ENCODE data around the gene RTEL1.
A peak's percentile ranks its signal among the peaks of the same experiment; 100 is the strongest.

The RTEL1 gene

DNA sequence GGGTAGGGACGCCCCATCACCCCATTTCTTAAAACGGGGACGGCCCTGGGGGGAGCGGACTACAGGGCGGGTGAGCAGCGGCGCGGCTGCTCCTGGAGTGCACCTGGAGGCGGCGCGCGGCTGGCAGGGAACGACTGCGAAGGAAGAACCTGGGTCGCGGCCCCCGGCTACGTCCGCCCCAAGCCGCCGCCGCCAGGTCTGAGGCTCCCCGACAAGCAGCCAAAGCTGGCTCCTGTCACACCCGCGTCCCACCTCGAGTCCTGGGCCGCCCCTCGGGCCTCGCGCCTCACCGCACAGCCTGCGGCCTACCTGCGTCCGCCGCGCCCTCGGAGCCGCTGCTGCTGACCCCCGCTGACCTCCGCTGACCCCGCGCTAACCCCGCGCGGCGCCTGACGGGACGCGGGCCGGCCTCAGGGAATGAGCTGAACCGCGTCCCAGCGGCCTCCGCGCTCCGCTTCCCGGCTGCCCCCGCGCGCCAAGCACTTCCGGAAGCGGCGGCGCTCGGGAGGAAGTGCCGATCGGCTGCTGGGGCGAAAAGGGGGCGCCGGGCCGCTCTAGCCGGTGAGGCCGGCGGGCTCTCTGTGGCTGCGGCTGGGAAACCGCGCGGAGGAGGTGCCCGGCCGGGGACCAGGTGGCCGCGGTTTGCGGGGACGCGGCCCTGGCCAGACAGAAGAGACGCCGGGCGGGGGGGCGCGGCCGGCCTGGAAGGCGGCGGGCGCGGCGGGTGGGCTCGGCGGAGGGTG is 49.6 kb downstream of the RTEL1 start, which contains the start of the genes ARFRP1 and ZGPAT:
ARFRP1 (minus strand) TSS at position 419 of the 743 bp plus-strand sequence. CDS start 885 bp downstream, outside the sequence.
ZGPAT (plus strand) TSS at position 482 of the 743 bp plus-strand sequence. CDS start 542 bp downstream, outside the sequence.
- Histone ChIP-seq H3K9me3 (ENCODE audit: insufficient read depth, low read length) (no peaks in the 10 kb centered on the region), H3K9ac (ENCODE audit: low read length) (peak within 1 kb of the TSS; percentile 80), H3K36me3 (replicated peaks; ENCODE audit: low read depth, low read length) (peaks cover 53% of the 10 kb centered on the region), H3K4me3 (ENCODE audit: low read length) (peak within 1 kb of the TSS; percentile 85), H3K4me2 (ENCODE audit: low read length) (peak within 1 kb of the TSS; percentile 93), H3K27ac (ENCODE audit: low read length) (peak within 1 kb of the TSS; percentile 59), H4K20me1 (ENCODE audit: insufficient read depth, low read length) (0 out of 2 replicates have a peak, but pooled peaks cover 4% of the 10 kb centered on the region), H2AFZ (ENCODE audit: low read depth, low read length) (no peak within 1 kb of the TSS), H3K27me3 (ENCODE audit: low read depth, low read length) (no peaks in the 10 kb centered on the region), H3K79me2 (ENCODE audit: low read length) (peaks cover 68% of the 10 kb centered on the region), H3K4me1 (ENCODE audit: low read length) (peaks cover 17% of the 10 kb centered on the region)
- TF ChIP-seq, protein P1, sequence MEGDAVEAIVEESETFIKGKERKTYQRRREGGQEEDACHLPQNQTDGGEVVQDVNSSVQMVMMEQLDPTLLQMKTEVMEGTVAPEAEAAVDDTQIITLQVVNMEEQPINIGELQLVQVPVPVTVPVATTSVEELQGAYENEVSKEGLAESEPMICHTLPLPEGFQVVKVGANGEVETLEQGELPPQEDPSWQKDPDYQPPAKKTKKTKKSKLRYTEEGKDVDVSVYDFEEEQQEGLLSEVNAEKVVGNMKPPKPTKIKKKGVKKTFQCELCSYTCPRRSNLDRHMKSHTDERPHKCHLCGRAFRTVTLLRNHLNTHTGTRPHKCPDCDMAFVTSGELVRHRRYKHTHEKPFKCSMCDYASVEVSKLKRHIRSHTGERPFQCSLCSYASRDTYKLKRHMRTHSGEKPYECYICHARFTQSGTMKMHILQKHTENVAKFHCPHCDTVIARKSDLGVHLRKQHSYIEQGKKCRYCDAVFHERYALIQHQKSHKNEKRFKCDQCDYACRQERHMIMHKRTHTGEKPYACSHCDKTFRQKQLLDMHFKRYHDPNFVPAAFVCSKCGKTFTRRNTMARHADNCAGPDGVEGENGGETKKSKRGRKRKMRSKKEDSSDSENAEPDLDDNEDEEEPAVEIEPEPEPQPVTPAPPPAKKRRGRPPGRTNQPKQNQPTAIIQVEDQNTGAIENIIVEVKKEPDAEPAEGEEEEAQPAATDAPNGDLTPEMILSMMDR (IDR thresholded peaks at IDR 0.05; ENCODE audit: low read depth, low read length): 0 out of 2 replicates have a peak, but pooled peaks have one; percentile 4
- no peak for TF ChIP-seq EZH2phosphoT487 (IDR thresholded peaks at IDR 0.05; ENCODE audit: low read depth)

DNA sequence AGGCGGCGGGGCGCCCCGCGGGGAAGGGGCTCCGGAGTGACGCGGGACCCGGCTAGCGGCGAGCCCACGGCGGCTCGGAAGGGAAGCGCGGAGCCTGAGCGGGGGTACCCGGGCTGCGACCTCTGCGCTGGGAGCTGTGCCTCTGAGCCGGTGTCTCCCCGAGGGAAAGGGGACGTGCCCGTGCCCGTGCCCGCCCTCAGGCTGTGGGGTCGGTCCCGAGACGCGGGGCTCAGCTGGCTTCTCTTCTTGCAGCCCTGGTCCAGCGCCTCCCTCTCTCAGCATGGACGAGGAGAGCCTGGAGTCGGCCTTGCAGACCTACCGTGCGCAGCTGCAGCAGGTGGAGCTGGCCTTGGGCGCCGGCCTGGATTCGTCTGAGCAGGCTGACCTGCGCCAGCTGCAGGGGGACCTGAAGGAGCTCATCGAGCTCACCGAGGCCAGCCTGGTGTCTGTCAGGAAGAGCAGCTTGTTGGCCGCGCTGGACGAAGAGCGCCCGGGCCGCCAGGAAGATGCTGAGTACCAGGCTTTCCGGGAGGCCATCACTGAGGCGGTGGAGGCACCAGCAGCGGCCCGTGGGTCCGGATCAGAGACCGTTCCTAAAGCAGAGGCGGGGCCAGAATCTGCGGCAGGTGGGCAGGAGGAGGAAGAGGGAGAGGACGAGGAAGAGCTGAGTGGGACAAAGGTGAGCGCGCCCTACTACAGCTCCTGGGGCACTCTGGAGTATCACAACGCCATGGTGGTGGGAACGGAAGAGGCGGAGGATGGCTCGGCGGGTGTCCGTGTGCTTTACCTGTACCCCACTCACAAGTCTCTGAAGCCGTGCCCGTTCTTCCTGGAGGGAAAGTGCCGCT is 50.4 kb downstream of the RTEL1 start:
- H2AFZ ChIP-seq (ENCODE audit: low read depth, low read length): no peak overlapping the region
- peak overlapping the region; percentile 11; the same call in 1 of the 2 replicates for H3K27ac ChIP-seq (ENCODE audit: low read length)
- H3K79me2 ChIP-seq (ENCODE audit: low read length): peaks cover 76% of the 10 kb centered on the region
- H3K4me3 ChIP-seq (ENCODE audit: low read length): peak overlapping the region; percentile 85
- TF ChIP-seq, protein P1 (IDR thresholded peaks at IDR 0.05; ENCODE audit: low read depth, low read length): no peak
- no peak for TF ChIP-seq EZH2phosphoT487 (IDR thresholded peaks at IDR 0.05; ENCODE audit: low read depth)
- no peaks in the 10 kb centered on the region for H3K27me3 ChIP-seq (ENCODE audit: low read depth, low read length)
- peaks cover 17% of the 10 kb centered on the region for H3K4me1 ChIP-seq (ENCODE audit: low read length)
- H3K36me3 ChIP-seq (replicated peaks; ENCODE audit: low read depth, low read length): peaks cover 56% of the 10 kb centered on the region
- H3K9me3 ChIP-seq (ENCODE audit: insufficient read depth, low read length): no peaks in the 10 kb centered on the region
- peak overlapping the region; percentile 93 for H3K4me2 ChIP-seq (ENCODE audit: low read length)
- H3K9ac ChIP-seq (ENCODE audit: low read length): peak overlapping the region; percentile 80
- H4K20me1 ChIP-seq (ENCODE audit: insufficient read depth, low read length): 0 out of 2 replicates have a peak, but pooled peaks cover 4% of the 10 kb centered on the region

DNA sequence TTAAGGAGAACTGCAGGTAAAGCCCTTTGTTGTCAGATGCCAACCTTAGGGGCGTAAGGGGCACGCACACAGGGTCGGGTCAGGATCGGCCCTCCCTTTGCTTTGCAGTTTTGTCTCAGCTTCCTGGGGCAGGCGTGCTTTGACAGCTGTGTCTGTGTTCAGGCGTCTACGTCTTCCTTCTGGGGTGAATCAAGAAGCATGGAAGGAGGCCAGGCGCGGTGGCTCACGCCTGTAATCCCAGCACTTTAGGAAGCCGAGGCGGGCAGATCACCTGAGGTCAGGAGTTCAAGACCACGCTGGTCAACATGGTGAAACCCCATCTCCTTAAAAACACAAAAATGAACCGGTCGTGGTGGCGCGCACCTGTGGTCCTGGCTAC is 51.0 kb downstream of the RTEL1 start:
- no peak overlapping the region for H2AFZ ChIP-seq (ENCODE audit: low read depth, low read length)
- no peaks in the 10 kb centered on the region for H3K27me3 ChIP-seq (ENCODE audit: low read depth, low read length)
- peak overlapping the region; percentile 93 for H3K4me2 ChIP-seq (ENCODE audit: low read length)
- H3K4me3 ChIP-seq (ENCODE audit: low read length): peak overlapping the region; percentile 85
- H3K9ac ChIP-seq (ENCODE audit: low read length): no peak overlapping the region
- peaks cover 58% of the 10 kb centered on the region for H3K36me3 ChIP-seq (replicated peaks; ENCODE audit: low read depth, low read length)
- H3K27ac ChIP-seq (ENCODE audit: low read length): no peak overlapping the region
- TF ChIP-seq EZH2phosphoT487 (IDR thresholded peaks at IDR 0.05; ENCODE audit: low read depth): no peak
- TF ChIP-seq, protein P1 (IDR thresholded peaks at IDR 0.05; ENCODE audit: low read depth, low read length): no peak
- 0 out of 2 replicates have a peak, but pooled peaks cover 4% of the 10 kb centered on the region for H4K20me1 ChIP-seq (ENCODE audit: insufficient read depth, low read length)
- H3K79me2 ChIP-seq (ENCODE audit: low read length): peaks cover 81% of the 10 kb centered on the region
- H3K9me3 ChIP-seq (ENCODE audit: insufficient read depth, low read length): no peaks in the 10 kb centered on the region
- peaks cover 17% of the 10 kb centered on the region for H3K4me1 ChIP-seq (ENCODE audit: low read length)
